ENCODE results near the gene SSBP2.
"Not testable (repeated sequence)": the region's sequence is repeated elsewhere in the genome, so short reads cannot be mapped to it uniquely, and the experiment has no call there.

SSBP2 gene

DNA sequence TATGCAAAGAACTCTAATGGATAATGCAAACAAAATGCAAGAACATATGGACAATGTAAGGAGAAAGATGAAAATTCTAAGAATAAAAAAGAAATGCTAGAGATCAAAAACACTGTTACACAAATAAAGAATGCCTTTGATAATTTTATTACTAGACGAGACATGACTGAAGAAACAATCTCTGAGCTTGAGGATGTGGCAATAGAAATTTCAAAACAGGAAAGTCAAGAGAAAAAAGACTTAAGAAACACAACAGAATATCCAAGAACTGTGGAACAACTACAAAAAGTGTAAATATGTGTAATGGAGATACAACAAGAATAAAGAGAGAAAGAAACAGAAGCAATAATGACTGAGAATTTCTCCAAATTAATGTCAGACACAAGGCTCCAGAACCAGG lies 216.5 kb downstream of the SSBP2 start:
- DNase-seq (ENCODE audit: low read depth in 2 of 3, low spot score in 2 of 3), result no peak

DNA sequence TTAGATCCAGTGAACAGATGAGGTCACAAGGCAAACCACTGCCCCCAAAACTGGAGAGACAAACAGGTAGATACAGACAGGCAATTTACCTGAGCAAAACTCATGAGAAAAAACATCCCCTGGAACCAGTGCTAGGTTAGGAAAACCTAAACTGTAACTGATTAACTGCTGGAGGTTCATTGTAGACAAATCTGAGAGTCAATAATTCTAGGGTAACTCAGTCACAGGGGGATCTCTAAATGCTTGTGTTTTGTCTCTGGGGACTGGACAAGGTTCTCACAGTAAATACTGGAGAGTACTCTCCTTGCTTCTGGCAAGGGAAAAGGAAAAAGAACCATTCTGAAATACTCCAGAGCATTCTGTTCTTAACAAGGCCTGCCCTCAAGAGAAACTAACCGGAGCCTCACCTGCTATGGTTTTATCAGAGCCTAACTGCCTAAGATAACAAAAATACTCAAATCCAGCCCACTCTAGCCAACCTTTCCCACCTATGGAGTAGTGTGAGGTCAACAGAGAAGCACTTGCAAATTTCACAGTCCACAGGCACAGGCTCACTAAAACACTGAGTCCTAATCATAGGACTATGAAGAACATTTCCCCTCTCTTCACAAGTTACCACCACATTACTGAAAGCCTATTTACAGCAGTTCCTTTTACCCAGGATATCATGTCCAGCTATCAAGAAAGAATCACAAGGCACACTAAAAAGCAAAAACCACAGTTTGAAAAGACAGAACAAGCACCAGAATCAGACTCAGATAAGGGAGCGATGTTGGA lies 217.1 kb downstream of the SSBP2 start:
- no peak for DNase-seq (ENCODE audit: low read depth in 2 of 3, low spot score in 2 of 3)

DNA sequence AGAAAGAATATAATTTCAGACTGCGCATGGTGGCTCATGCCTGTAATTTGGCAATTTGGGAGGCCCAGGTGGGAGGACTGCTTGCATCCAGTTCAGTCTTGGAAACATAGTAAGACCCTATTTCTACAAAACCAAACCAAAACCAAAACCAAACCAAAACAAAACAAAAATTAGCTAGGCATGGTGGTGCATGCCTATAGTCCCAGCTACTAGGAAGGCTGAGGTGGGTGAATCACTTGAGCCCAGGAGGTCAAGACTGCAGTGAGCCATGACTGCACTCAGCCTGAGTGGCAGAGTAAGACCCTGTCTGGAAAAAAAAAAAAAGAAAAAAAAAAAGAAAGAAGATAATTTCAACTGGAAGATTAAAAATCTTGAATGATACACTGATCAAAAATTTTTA lies 220.0 kb downstream of the SSBP2 start:
- no peak for DNase-seq (ENCODE audit: low read depth in 2 of 3, low spot score in 2 of 3)

DNA sequence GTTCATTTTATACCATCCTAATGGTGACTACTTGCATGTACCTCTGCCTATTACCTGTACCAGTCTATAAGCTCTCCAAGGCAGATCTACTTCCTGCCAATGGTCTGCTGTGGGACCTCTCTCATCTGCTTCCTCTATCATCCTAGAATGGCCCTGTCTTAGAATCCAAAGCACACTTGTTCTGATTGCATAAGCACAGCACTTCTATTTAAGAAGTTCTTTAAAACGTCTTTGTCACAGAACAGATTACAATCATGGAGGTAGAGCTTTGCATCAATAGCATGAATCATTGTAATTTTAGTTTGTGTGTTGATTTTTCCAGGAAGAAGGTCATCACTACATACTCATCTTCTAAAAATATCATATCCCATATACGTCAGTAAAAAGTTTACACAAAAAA lies 225.2 kb downstream of the SSBP2 start:
- DNase-seq (ENCODE audit: low read depth in 2 of 3, low spot score in 2 of 3), result no peak

DNA sequence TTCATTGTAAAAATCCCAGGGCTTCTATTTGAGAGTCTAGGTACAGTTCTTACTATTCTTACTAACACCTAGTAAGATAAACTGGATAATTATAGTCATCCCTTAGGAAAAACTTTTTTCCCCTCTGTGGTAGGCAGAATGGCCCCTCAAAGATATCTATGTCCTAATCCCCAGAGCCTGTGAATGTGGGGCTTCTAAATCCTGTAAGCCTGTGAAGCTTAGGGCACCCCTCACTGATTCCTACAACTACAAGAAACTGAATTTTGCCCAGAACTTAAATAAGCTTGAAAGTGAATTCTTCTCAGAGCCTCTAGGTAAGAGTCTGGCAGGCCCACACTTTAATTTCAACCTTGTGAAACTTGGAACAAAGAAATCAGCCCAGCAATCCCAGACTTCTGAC lies 226.9 kb downstream of the SSBP2 start:
- DNase-seq (ENCODE audit: low read depth in 2 of 3, low spot score in 2 of 3), result no peak

DNA sequence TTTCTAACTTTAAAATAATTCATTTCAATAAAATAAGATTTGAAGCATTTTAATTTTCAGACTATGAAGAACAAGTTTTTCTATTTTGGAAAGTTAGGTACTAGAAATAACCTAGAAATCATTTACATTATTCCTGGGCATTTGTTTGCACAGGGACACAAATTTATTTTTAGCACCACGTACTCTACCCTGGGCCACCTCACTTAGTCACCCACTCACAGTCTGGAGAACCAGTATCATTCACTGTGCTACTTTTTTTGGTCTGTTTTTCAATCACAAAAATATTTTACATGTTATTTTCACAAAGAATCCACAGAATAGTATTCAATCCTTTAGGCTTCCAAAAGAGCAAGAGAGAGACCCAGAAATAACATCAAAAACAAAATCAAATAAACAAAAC lies 228.3 kb downstream of the SSBP2 start:
- no peak for DNase-seq (ENCODE audit: low read depth in 2 of 3, low spot score in 2 of 3)

DNA sequence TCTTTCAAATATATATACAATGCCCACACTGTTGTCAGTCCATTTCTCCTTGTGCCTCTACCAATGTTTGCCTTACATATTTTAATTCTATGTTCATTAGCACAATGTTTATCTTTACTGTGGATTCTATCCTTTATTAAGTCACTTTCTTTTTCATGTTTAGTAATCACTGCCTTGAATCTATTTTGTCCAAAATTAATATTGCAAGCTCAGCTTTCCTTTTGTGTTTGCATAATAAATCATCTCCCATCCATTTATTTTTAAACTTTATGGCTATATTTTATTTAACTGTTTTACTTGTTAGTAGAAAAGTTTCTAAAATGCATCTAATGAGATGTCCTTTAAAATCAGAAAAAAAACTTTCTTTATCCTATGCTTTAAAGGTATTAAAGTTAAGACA lies 230.1 kb downstream of the SSBP2 start:
- no peak for DNase-seq (ENCODE audit: low read depth in 2 of 3, low spot score in 2 of 3)

DNA sequence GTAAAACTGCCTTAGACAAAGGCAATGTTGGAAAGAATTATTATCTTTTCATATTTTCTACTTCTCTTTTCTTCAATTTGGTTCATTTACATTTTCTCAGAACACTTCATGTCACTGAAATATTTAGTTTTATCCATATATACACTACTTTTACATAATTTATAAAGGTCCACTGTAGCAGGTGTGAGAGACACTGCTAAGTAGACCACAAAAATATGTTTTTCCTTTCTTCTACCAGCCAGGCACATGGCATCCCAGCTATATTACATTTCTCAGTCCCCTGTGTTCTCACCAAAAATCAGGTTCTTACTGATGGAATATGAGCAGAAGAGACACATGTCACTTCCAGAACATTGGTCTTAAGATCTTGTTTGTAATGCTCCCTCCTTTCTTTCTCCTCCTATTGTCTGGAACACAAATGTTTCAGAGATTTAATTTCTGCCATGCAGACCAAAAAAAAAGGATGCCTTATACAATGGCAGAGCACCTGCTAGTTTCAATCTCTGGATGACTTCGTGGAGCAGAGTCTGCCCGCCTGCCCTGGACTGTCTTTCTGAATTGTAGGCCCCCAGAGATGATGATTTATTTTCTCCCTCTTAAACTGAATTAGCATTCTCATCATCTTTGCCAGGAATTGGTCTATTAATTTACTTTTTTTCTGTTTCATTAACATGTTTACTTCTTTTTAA lies 231.5 kb downstream of the SSBP2 start:
- DNase-seq (ENCODE audit: low read depth in 2 of 3, low spot score in 2 of 3), result no peak

DNA sequence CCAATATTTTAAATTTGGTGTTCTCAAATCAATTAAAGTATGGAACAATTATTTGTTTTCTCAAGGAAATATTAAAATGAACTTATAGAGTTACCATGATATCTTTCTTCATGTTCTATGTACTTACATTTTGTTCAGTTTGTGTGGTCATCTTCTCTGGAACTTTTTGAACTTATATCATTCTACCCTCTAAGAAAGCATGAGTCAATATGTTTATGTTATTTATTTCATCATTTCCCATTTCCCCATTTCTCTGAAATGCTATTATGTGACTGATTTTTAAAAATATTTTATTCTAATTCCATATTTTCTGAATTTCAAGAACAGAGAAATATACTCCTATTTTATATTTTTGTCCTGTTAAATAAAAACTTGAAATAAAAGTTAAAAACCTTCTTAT lies 233.4 kb downstream of the SSBP2 start:
- DNase-seq (ENCODE audit: low read depth in 2 of 3, low spot score in 2 of 3), result no peak

DNA sequence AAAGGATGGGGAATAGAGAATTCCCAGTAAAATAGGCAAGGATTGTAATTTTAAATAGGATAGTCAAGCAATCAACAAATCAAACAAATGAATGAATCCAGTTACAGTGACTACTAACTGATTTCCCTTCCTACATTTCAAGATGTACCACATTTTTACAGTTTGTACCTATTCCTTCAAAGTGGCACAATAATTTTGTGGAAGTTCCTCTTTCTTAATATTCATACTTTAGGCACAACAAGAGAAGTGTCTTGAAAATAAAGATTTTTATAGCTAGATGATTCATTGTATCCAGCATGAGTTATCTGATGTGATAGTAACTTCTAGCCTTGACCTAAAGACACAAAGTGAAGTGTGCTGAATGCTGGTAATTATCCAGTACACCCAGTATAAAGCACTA lies 234.8 kb downstream of the SSBP2 start:
- no peak for DNase-seq (ENCODE audit: low read depth in 2 of 3, low spot score in 2 of 3)

DNA sequence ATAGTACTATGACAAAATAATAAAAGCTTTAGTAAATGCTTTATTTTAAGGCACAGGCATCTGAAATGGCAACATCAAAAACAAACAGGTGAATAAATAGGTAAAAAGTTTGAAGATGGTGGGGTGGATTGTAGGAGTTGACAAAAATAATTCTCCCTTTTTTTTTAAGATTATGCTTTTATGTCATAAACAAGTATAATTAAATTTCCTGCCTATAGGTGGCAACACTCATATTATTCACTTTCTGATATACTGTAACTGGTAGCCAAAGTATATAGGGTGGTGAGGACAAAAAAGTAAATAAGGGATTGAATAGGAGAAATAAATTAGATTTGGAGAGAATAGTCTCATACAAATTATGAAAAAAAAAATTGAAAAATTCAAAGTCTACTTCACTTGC lies 236.9 kb downstream of the SSBP2 start:
- DNase-seq (ENCODE audit: low read depth in 2 of 3, low spot score in 2 of 3), result no peak

DNA sequence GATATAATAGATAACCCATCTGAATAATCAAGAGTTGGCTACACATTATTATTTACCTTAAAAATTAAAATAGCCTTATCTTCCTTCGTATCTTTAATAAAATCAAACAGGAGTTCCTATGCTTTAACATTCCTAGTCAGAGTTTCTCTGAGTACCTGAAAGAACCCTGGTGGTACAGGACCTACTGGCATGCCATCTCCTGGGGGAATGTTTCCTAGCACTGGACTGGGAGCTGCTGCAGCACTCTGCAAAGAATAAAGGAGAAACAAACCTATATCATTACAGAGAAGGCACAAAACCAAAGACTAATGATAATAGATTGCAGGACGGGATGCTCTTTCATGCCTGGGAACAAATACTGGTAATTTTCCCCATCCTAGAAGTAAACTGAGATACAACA lies 237.4 kb downstream of the SSBP2 start:
- no peak for DNase-seq (ENCODE audit: low read depth in 2 of 3, low spot score in 2 of 3)

DNA sequence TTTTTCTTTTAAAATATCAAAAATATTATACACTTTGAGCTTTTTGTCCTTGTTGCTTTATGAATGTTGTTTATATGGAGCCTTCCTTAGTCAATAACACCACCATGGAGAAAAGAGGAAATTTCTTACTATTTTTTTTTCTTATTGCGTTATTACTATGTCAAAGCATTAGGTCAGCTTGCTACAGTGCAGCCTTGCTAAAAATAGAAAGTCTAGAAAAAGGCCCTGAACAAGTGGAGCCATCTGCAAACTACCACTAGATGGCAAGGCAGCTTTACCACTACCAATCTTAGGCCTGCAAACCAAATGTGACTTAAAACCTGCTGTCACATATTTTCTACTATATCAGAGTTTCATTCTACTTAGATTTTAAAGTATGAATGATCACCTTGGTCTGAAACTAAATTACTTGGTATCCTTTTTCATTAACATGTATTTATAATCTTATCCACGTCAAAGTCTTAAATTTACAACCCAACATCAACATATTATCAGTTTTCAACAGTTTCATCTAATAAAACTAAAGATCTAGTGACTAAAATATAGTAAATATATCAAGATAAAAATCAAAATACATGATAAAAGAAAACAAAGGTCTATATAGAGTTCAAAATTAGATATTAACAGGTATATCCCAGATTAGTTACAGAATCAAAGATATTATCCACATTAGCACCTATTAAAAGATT lies 243.9 kb downstream of the SSBP2 start:
- DNase-seq (ENCODE audit: low read depth in 2 of 3, low spot score in 2 of 3), result no peak

DNA sequence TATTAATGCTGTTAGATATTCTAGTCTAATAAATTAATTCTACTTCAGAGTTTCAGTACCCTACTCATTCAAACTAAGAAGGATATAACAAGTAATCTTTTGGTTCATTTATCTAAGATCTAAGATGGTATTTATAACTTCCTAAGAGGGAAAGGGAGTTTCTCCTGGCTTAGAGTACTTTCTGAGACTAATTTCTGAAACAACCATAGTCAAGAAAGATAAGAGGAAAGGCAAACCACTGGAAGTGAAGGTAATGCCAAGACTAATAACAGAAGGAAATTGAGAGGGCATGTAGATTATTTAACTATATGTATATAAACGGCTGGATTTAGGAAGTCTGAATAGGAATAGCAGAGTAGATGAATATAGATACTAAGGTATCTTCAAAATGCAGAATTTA lies 244.5 kb downstream of the SSBP2 start:
- DNase-seq (ENCODE audit: low read depth in 2 of 3, low spot score in 2 of 3), result no peak

DNA sequence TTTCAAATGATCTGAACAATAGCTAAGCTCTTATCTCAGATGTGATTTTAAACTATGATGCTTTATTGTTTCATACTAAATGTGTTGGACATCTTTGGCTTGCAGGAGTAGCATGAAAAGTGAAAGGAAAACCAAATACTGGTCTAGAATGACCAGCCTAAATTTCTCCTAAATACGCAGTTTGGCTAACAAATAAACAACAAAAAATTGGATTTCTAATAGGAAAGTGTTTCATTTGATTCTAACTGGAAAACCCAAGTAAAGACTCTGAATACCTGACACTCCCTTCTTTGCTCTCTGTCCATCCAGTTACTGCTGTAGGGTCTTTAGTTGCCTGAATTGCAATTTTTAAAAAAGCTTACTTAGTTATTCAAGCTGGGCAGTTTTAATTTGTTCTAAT lies 245.2 kb downstream of the SSBP2 start:
- DNase-seq (ENCODE audit: low read depth in 2 of 3, low spot score in 2 of 3), result no peak

DNA sequence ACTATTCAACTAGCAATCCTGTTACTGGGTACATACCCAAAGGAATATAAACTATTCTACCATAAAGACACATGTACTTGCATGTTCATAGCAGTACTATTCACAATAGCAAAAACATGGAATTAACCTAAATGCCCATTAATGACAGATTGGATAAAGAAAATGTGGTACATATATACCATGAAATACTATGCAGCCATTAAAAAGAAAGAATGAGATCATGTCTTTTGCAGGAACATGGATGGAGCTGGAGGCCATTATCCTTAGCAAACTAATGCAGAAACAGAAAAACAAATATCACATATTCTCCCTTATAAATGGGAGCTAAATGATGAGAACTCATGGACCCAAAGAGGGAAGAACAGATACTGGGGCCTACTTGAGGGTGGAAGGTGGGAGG lies 247.3 kb downstream of the SSBP2 start:
- not testable (repeated sequence) for DNase-seq (ENCODE audit: low read depth in 2 of 3, low spot score in 2 of 3)

DNA sequence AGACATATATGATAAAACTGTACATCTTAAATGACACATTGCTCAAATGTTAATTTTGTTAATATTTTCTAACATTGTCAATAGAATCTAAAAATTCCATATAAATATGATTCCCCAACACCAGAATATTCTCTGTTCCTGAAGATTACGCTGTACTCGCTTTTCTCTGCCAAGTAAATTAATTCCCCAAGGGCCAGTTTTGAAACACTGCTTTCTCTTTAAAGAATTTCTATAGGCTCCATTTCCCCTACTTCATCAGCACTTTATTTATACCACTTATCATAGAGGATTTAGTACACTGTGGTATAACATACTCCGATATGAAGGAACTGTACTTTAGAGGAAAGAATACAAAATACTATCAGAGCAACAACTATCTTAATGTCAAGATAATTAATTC lies 255.6 kb downstream of the SSBP2 start:
- no peak for DNase-seq (ENCODE audit: low read depth in 2 of 3, low spot score in 2 of 3)

DNA sequence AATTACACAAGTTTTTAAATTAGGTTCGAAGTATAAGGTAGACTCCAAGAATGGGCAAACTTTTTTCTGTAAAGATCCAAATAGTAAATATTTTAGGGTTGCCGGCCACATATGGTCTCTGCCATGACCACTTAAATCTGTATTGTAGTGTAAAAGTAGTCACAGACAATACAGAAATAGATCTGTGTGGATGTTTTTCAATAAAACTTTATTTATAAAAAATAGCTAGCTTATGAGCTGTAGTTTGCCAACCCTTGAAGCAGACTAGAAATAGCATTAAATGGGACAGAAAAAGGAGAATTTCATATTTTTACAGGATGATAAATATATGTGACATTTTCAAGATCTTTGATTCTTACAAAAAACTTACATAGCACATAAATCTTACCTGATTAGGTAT lies 262.0 kb downstream of the SSBP2 start:
- no peak for DNase-seq (ENCODE audit: low read depth in 2 of 3, low spot score in 2 of 3)

DNA sequence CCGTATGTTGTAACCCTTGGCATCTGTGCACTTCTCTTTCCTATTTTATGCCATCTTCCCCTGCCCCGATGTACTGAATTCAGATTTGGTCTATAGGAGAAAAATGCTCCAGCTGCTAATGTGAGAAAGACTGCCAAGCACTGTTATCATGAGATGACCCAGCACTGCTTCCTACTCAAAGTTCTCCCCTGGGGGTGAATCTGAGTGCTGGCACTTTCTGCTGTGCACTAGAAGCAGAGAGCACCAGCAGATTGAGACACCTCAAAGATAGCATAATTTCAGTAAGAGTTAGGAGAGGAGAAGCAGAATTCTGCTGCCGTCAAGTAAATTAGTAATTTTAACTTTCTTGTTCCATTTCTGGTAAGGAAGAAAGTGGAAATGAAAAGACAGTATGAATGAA lies 264.2 kb downstream of the SSBP2 start:
- no peak for DNase-seq (ENCODE audit: low read depth in 2 of 3, low spot score in 2 of 3)

DNA sequence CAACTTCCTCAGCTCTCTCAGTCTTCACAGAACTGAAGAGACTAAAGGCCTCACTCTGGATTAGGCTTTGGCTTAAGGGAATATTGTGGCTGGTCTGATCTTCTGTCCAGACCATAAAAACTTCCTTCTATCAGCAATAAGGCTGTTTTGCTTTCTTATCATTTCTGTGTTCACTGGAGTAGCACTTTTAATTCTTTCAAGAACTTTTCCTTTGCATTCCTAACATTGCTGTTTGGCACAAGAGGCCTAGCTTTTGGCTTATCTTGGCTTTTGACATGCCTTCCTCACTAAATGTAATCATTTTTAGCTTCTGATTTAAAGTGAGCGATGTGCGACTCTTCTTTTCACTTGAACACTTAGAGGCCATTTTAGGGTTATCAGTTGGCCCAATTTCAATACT lies 268.3 kb downstream of the SSBP2 start:
- no peak for DNase-seq (ENCODE audit: low read depth in 2 of 3, low spot score in 2 of 3)

DNA sequence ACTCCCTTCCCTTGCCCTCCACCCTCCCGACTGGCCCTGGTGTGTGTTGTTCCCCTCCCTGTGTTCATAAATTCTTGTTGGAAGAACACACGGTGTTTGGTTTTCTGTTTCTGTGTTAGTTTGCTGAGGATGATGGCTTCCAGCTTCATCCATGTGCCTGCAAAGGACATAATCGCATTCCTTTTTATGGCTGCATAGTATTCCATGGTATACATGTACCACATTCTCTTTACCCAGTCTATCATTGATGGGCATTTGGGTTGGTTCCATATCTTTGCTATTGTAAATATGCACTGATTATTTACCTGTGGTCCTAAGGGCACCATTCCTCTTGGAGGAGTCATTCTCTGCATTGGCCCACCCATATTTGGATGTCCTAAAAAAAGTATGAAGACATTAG lies 277.5 kb downstream of the SSBP2 start:
- DNase-seq (ENCODE audit: low read depth in 2 of 3, low spot score in 2 of 3), result not testable (repeated sequence)

DNA sequence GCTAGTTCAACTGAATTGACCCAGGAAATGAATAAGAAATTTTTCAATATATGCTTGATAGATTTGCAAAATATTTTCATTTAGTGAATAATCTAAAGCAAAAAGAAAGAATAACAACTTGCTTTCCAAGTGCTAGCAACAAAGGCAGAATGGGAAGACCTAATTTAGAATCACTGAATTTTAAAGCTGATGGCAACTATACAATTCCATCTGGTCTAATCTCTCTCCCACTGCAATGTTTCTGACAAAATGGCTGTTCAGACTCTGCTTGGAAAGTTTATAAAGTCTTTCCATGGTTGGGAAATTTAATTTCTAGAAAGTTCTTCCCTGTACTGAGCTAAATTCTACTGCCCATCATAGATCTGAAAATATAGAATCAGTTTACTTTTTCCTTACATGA lies 281.2 kb downstream of the SSBP2 start:
- no peak for DNase-seq (ENCODE audit: low read depth in 2 of 3, low spot score in 2 of 3)

Measured in activated CD8-positive, alpha-beta memory T cell treated with anti-CD3 and anti-CD28 coated beads for 48 hours (primary cell).